Measurements from ENCODE around the gene APOA4. TPM values are rescaled to one million over a fixed set of nuclear protein-coding genes. Genes with fewer than 3 reads are reported as not detected.

The APOA4 gene
- total RNA-seq, 1 experiment from 2014 or later: not detected

DNA sequence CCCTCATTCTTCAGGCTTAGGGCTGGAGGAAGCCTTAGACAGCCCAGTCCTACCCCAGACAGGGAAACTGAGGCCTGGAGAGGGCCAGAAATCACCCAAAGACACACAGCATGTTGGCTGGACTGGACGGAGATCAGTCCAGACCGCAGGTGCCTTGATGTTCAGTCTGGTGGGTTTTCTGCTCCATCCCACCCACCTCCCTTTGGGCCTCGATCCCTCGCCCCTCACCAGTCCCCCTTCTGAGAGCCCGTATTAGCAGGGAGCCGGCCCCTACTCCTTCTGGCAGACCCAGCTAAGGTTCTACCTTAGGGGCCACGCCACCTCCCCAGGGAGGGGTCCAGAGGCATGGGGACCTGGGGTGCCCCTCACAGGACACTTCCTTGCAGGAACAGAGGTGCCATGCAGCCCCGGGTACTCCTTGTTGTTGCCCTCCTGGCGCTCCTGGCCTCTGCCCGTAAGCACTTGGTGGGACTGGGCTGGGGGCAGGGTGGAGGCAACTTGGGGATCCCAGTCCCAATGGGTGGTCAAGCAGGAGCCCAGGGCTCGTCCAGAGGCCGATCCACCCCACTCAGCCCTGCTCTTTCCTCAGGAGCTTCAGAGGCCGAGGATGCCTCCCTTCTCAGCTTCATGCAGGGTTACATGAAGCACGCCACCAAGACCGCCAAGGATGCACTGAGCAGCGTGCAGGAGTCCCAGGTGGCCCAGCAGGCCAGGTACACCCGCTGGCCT lies 7.2 kb upstream of the APOA4 start:
- peaks cover under 1 to 2% of the 10 kb centered on the region in 2 experiments for H3K4me1 ChIP-seq (ENCODE audit: control insufficient read depth in 1 of 2, insufficient read depth in 2 of 2, low read length in 2 of 2)
- ATAC-seq: no peak
- TF ChIP-seq ZNF274 (IDR thresholded peaks at IDR 0.05; ENCODE audit: low read depth, low read length): no peak
- TF ChIP-seq CBX3 (IDR thresholded peaks at IDR 0.05; ENCODE audit: low read depth): no peak
- TF ChIP-seq, protein P1, sequence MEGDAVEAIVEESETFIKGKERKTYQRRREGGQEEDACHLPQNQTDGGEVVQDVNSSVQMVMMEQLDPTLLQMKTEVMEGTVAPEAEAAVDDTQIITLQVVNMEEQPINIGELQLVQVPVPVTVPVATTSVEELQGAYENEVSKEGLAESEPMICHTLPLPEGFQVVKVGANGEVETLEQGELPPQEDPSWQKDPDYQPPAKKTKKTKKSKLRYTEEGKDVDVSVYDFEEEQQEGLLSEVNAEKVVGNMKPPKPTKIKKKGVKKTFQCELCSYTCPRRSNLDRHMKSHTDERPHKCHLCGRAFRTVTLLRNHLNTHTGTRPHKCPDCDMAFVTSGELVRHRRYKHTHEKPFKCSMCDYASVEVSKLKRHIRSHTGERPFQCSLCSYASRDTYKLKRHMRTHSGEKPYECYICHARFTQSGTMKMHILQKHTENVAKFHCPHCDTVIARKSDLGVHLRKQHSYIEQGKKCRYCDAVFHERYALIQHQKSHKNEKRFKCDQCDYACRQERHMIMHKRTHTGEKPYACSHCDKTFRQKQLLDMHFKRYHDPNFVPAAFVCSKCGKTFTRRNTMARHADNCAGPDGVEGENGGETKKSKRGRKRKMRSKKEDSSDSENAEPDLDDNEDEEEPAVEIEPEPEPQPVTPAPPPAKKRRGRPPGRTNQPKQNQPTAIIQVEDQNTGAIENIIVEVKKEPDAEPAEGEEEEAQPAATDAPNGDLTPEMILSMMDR (IDR thresholded peaks at IDR 0.05 in 2 of 3, conservative IDR thresholded peaks at IDR 0.05 in 1 of 3; ENCODE audit: borderline replicate concordance in 1 of 3, insufficient read depth in 1 of 3, low read depth in 2 of 3, low read length in 2 of 3): no peak
- no peak for TF ChIP-seq POLR2A (IDR thresholded peaks at IDR 0.05; ENCODE audit: borderline replicate concordance, extremely low read depth, insufficient read depth, insufficient read length)
- TF ChIP-seq, protein P2, sequence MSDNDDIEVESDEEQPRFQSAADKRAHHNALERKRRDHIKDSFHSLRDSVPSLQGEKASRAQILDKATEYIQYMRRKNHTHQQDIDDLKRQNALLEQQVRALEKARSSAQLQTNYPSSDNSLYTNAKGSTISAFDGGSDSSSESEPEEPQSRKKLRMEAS (IDR thresholded peaks at IDR 0.05): no peak
- no peak for TF ChIP-seq SP1 (IDR thresholded peaks at IDR 0.05; ENCODE audit: low read depth)
- TF ChIP-seq EZH2 (IDR thresholded peaks at IDR 0.05): no peak
- TF ChIP-seq EZH2phosphoT487 (IDR thresholded peaks at IDR 0.05; ENCODE audit: borderline replicate concordance): no peak
- TF ChIP-seq ELF1 (IDR thresholded peaks at IDR 0.05; ENCODE audit: borderline replicate concordance, low read depth): no peak
- no peak for TF ChIP-seq SRF (IDR thresholded peaks at IDR 0.05; ENCODE audit: low read depth)
- ChIA-PET POLR2A (no interaction called here), CTCF (interaction anchor here (0.7 kb wide), 1 partner anchor 50 kb away, joined by 3 read pairs; no protein-coding TSS in a partner anchor), RAD21 (ENCODE audit: low non-redundant PET in 1 of 2, low total read pairs in 2 of 2, uncharacterized antibody in 2 of 2, unreplicated experiment in 2 of 2) (no interaction called here)
- H3K4me2 ChIP-seq (ENCODE audit: low read length): no peak overlapping the region
- H3K27ac ChIP-seq (ENCODE audit: low read depth, low read length): no peak overlapping the region
- H3K9me2 ChIP-seq (ENCODE audit: insufficient read depth): no peaks in the 10 kb centered on the region
- no peaks in the 10 kb centered on the region for H4K20me1 ChIP-seq (ENCODE audit: insufficient read depth)
- no peaks in the 10 kb centered on the region for H3K79me2 ChIP-seq (ENCODE audit: insufficient read depth, low read length)
- no peaks in the 10 kb centered on the region for H3K27me3 ChIP-seq (ENCODE audit: insufficient read depth, low read length)
- no peaks in the 10 kb centered on the region for H3K9me3 ChIP-seq (ENCODE audit: control insufficient read depth in 1 of 2, insufficient read depth in 1 of 2, low read depth in 1 of 2, low read length in 2 of 2)
- no peak overlapping the region for H3K9ac ChIP-seq (ENCODE audit: low read length)
- no TSS peak for BruUV-seq (replicated peaks)
- intact Hi-C loops (cut with micrococcal nuclease): no loop called here
- no peaks in the 10 kb centered on the region for H3K36me3 ChIP-seq (ENCODE audit: control insufficient read depth in 1 of 2, insufficient read depth in 2 of 2, low read length in 2 of 2)
- no peak overlapping the region for H2AFZ ChIP-seq (ENCODE audit: low read depth, low read length, poor library complexity, severe bottlenecking)
- no peak for DNase-seq (ENCODE audit: low read depth, low spot score)
- H3K4me3 ChIP-seq (replicated peaks in 1 of 2; ENCODE audit: low read depth in 1 of 2, low read length in 2 of 2): no peak overlapping the region
